HG03354 (cell line): Measurements from ENCODE around the gene PDE4B.
"Not testable (repeated sequence)": the region's sequence is repeated elsewhere in the genome, so short reads cannot be mapped to it uniquely, and the experiment has no call there.

Experiments
- ATAC-seq: cut with Tn5 transposase; IDR thresholded peaks from one replicate; pipeline ENCODE4 v1.9.1; 2021; ENCODE audit warnings: mild to moderate bottlenecking; ENCODE audit not compliant: unreplicated experiment, poor library complexity, severe bottlenecking

PDE4B gene

GRCh38 chr1:66312271-66312990, 519.7 kb downstream of the PDE4B start:
- ATAC-seq, result no peak

GRCh38 chr1:66313429-66313828, 520.7 kb downstream of the PDE4B start:
- ATAC-seq, result no peak

- no peak for ATAC-seq
Measured at GRCh38 chr1:66315671-66316070, 523.0 kb downstream of the PDE4B start.

- peak; percentile 71 for ATAC-seq
Measured at GRCh38 chr1:66316464-66317247, 524.0 kb downstream of the PDE4B start.

GRCh38 chr1:66317248-66317515, 524.5 kb downstream of the PDE4B start:
- ATAC-seq, result peak; percentile 30

- no peak for ATAC-seq
Measured at GRCh38 chr1:66320231-66320630, 527.5 kb downstream of the PDE4B start.

GRCh38 chr1:66322462-66322861, 529.8 kb downstream of the PDE4B start:
- not testable (repeated sequence) for ATAC-seq

GRCh38 chr1:66323958-66324625, 531.4 kb downstream of the PDE4B start:
- ATAC-seq, result no peak

GRCh38 chr1:66325594-66326380, 533.1 kb downstream of the PDE4B start:
- no peak for ATAC-seq

- no peak for ATAC-seq
Measured at GRCh38 chr1:66326867-66327266, 534.2 kb downstream of the PDE4B start.

GRCh38 chr1:66327588-66327987, 534.9 kb downstream of the PDE4B start:
- ATAC-seq, result no peak

GRCh38 chr1:66328896-66329295, 536.2 kb downstream of the PDE4B start:
- ATAC-seq, result no peak

GRCh38 chr1:66330722-66331141, 538.0 kb downstream of the PDE4B start:
- ATAC-seq, result no peak

GRCh38 chr1:66331658-66332547, 539.2 kb downstream of the PDE4B start:
- no peak for ATAC-seq

- ATAC-seq, result no peak
Measured at GRCh38 chr1:66332548-66332901, 539.8 kb downstream of the PDE4B start.

GRCh38 chr1:66333466-66334199, 540.9 kb downstream of the PDE4B start:
- ATAC-seq, result no peak

- no peak for ATAC-seq
Measured at GRCh38 chr1:66334318-66334717, 541.6 kb downstream of the PDE4B start.

GRCh38 chr1:66335125-66335524, 542.4 kb downstream of the PDE4B start:
- ATAC-seq, result no peak
